DMS 273 (cell line): ENCODE results near the gene AURKAIP1.
A peak's percentile ranks its signal among the peaks of the same experiment; 100 is the strongest.

Experiments used
- DNase-seq: peaks from one replicate; lab custom pipeline; 2025; ENCODE audit not compliant: unreplicated experiment; lab: John Stamatoyannopoulos, UW

Gene AURKAIP1

GRCh38 chr1:1361982-1362423, 13.0 kb downstream of the AURKAIP1 start:
- DNase-seq, result no peak

GRCh38 chr1:1361233-1361981, 13.6 kb downstream of the AURKAIP1 start:
- DNase-seq, result no peak

GRCh38 chr1:1360506-1361169, 14.4 kb downstream of the AURKAIP1 start:
- DNase-seq, result no peak

GRCh38 chr1:1359664-1360468, 15.1 kb downstream of the AURKAIP1 start:
- DNase-seq, result no peak

GRCh38 chr1:1359308-1359663, 15.7 kb downstream of the AURKAIP1 start:
- DNase-seq, result no peak

- DNase-seq, result no peak
Measured at GRCh38 chr1:1358433-1359271, 16.4 kb downstream of the AURKAIP1 start, which contains the start of gene MXRA8. Gene MXRA8 (minus strand): TSS chr1:1358555. CDS start chr1:1358504, 51 bp downstream.

GRCh38 chr1:1357871-1358432, 17.1 kb downstream of the AURKAIP1 start:
- DNase-seq, result no peak

- DNase-seq, result no peak
Measured at GRCh38 chr1:1356796-1357401, 18.1 kb downstream of the AURKAIP1 start.

- DNase-seq, result no peak
Measured at GRCh38 chr1:1356166-1356795, 18.7 kb downstream of the AURKAIP1 start.

GRCh38 chr1:1355416-1355815, 19.6 kb downstream of the AURKAIP1 start:
- peak; percentile 78 for DNase-seq

GRCh38 chr1:1354271-1355247, 20.4 kb downstream of the AURKAIP1 start:
- no peak for DNase-seq

GRCh38 chr1:1353389-1354151, 21.4 kb downstream of the AURKAIP1 start:
- peak; percentile 66 for DNase-seq

- DNase-seq, result peak; percentile 68
Measured at GRCh38 chr1:1352786-1353388, 22.1 kb downstream of the AURKAIP1 start.

GRCh38 chr1:1351511-1352427, 23.2 kb downstream of the AURKAIP1 start:
- DNase-seq, result peak; percentile 55

- peak; percentile 85 for DNase-seq
Measured at GRCh38 chr1:1349256-1350012, 25.6 kb downstream of the AURKAIP1 start, which contains the start of gene DVL1. Gene DVL1 (minus strand): TSS chr1:1349418. CDS start chr1:1349065, 353 bp downstream.
